MCF 10A (cell line): ENCODE results near the gene TENT4B. TPM values are rescaled to one million over a fixed set of nuclear protein-coding genes. Genes with fewer than 3 reads are reported as not detected.

Experiments
- BruUV-seq: library from RNA; stranded (reverse); fragments of 400-500 nt; replicated peaks from 2 replicates; lab custom pipeline; 2021; lab: Mats Ljungman, UMichigan
- CTCF ChIA-PET: fragments of 300-600 bp; sonication (Branson Sonifier 250); formaldehyde crosslinking; extraction: SDS; loops from one replicate; lab custom pipeline; 2021; ENCODE audit warnings: antibody characterized with exemption, inconsistent platforms; lab: Yijun Ruan, JAX
- POLR2A ChIA-PET: fragments of 300-600, 350-650 bp; sonication (Branson Sonifier 250); formaldehyde crosslinking; extraction: SDS; loops from one replicate; lab custom pipeline; 2020; ENCODE audit warnings: antibody characterized with exemption, inconsistent platforms; lab: Yijun Ruan, JAX
- DNase-seq: peaks from one replicate; pipeline ENCODE4 v3.0.0-alpha.2; 2018; ENCODE audit not compliant: unreplicated experiment
- H3K27ac Mint-ChIP-seq: one replicate; pipeline ENCODE4 v1.8.0; 2022; ENCODE audit warnings: mild to moderate bottlenecking, low read depth, mixed read lengths; ENCODE audit not compliant: unreplicated experiment
- H3K27me3 Mint-ChIP-seq: one replicate; pipeline ENCODE4 v1.8.0; 2022; ENCODE audit warnings: mixed read lengths; ENCODE audit not compliant: insufficient read depth, unreplicated experiment
- H3K36me3 Mint-ChIP-seq: one replicate; pipeline ENCODE4 v1.8.0; 2022; ENCODE audit warnings: mild to moderate bottlenecking, moderate library complexity, mixed read lengths; ENCODE audit not compliant: insufficient read depth, unreplicated experiment
- H3K4me1 Mint-ChIP-seq: one replicate; pipeline ENCODE4 v1.8.0; 2022; ENCODE audit warnings: mixed read lengths; ENCODE audit not compliant: insufficient read depth, unreplicated experiment
- H3K4me3 Mint-ChIP-seq: one replicate; pipeline ENCODE4 v1.8.0; 2022; ENCODE audit warnings: mild to moderate bottlenecking, moderate library complexity, mixed read lengths; ENCODE audit not compliant: unreplicated experiment
- H3K9me3 Mint-ChIP-seq: one replicate; pipeline ENCODE4 v1.8.0; 2022; ENCODE audit warnings: mixed read lengths; ENCODE audit not compliant: unreplicated experiment
- intact Hi-C: fragments of 100-400 bp; cut with micrococcal nuclease; formaldehyde crosslinking; loops from 2 replicates; pipeline ENCODE4 v1.14.1; 2022
- total RNA-seq: library from RNA; stranded (reverse); gene quantifications from 2 replicates; pipeline ENCODE4 v1.2.3, GENCODE V29; 2022
- TF ChIP-seq, protein P1 (sequence below): fragments of 200-600 bp; IDR thresholded peaks from one replicate; pipeline ENCODE4 v1.8.0; 2022; ENCODE audit warnings: antibody characterized with exemption, mild to moderate bottlenecking; ENCODE audit not compliant: unreplicated experiment

The TENT4B gene
- total RNA-seq, 1 experiment from 2014 or later = 12.1 TPM

DNA sequence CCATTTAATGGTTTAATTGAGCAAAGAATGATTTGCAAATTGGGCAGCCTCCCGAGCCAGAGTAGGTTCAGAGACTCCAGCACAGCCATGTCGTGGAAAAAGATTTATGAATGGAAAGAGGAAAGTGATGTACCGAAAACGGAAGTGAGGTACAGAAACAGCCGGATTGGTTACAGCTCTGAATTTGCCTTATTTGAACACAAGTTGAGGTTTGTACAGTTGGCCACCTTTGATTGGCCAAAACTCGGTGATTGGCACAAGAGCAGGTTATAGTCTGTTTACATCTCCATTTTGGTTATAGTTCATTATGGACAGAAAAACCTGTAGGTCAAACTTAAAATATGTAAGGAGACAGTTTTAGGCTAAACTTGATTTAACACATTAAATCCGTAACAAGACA lies 44.5 kb downstream of the TENT4B start:
- intact Hi-C loops = no loop called here
- peaks cover 31% of the 10 kb centered on the region for H3K4me1 Mint-ChIP-seq
- no TSS peak for BruUV-seq
- CTCF ChIA-PET = interaction anchor here (0.6 to 1.2 kb wide), 3 partner anchors 15 to 790 kb away, joined by 3 to 7 read pairs (median 4); no protein-coding TSS in a partner anchor
- no peak overlapping the region for H3K4me3 Mint-ChIP-seq
- DNase-seq = no peak
- no peak overlapping the region for H3K27ac Mint-ChIP-seq
- H3K36me3 Mint-ChIP-seq = no peaks in the 10 kb centered on the region
- TF ChIP-seq, protein P1, sequence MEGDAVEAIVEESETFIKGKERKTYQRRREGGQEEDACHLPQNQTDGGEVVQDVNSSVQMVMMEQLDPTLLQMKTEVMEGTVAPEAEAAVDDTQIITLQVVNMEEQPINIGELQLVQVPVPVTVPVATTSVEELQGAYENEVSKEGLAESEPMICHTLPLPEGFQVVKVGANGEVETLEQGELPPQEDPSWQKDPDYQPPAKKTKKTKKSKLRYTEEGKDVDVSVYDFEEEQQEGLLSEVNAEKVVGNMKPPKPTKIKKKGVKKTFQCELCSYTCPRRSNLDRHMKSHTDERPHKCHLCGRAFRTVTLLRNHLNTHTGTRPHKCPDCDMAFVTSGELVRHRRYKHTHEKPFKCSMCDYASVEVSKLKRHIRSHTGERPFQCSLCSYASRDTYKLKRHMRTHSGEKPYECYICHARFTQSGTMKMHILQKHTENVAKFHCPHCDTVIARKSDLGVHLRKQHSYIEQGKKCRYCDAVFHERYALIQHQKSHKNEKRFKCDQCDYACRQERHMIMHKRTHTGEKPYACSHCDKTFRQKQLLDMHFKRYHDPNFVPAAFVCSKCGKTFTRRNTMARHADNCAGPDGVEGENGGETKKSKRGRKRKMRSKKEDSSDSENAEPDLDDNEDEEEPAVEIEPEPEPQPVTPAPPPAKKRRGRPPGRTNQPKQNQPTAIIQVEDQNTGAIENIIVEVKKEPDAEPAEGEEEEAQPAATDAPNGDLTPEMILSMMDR = no peak
- no peaks in the 10 kb centered on the region for H3K27me3 Mint-ChIP-seq
- POLR2A ChIA-PET = interaction anchor here (1.2 kb wide), 1 partner anchor 13 kb away, joined by 4 read pairs; no protein-coding TSS in a partner anchor
- H3K9me3 Mint-ChIP-seq = no peaks in the 10 kb centered on the region

DNA sequence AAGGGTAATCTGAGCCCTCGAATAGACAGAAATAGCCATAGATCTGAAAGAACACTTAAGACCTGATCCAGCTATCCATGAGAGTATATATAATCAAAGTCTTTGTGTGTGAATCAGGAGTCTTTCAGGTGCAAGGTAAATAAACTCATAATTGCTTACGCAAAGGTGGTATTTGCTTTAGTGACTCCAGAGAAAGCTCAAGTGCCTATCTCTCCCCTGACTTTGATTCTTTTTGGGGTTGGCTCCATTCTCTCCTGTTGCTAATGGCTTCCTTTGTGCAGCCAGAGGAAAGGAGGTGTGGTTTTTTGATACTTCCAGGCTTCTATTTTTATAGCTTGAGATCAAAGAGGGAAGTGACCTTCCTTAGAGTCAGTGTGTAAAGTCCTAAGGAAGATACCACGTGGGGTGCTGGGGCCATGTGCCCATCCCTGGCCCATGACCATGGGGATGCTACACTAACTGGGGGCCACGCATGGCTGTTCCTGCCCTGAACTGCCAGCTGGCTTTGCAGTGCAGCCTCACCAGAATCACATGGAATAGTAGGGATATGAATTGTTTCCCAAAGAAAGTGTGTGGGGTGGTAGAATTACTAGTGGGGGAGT lies 45.8 kb downstream of the TENT4B start:
- H3K36me3 Mint-ChIP-seq = no peaks in the 10 kb centered on the region
- ChIA-PET POLR2A (no interaction called here), CTCF (interaction anchor here (0.6 kb wide), 1 partner anchor 42 kb away, joined by 4 read pairs; no protein-coding TSS in a partner anchor)
- H3K4me3 Mint-ChIP-seq = no peak overlapping the region
- H3K27me3 Mint-ChIP-seq = no peaks in the 10 kb centered on the region
- H3K27ac Mint-ChIP-seq = no peak overlapping the region
- no peaks in the 10 kb centered on the region for H3K9me3 Mint-ChIP-seq
- TF ChIP-seq, protein P1 = no peak
- no TSS peak for BruUV-seq
- H3K4me1 Mint-ChIP-seq = peaks cover 32% of the 10 kb centered on the region
- intact Hi-C loops = no loop called here
- no peak for DNase-seq

DNA sequence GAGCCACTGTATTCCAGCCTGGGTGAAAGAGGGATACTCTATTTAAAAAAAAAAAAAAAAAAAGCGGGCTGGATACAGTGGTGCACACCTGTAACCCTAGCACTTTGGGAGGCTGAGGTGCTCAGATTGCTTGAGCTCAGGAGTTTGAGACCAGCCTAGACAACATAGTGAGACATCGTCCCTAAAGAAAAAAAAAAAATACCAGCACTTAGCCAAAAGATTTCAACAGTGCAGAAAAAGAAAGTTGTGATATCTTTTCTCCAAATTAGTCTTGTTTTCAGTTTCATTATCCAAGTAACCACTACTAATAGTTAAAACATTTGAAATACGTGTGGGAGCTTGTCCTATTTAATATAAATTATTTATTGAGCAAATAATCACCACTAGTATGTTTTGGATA lies 48.7 kb downstream of the TENT4B start:
- intact Hi-C loops = no loop called here
- Mint-ChIP-seq H3K27ac (peak overlapping the region; percentile 97), H3K27me3 (no peaks in the 10 kb centered on the region), H3K36me3 (no peaks in the 10 kb centered on the region), H3K4me1 (peaks cover 37% of the 10 kb centered on the region), H3K4me3 (no peak overlapping the region), H3K9me3 (no peaks in the 10 kb centered on the region)
- no TSS peak for BruUV-seq
- TF ChIP-seq, protein P1 = no peak
- ChIA-PET POLR2A (interaction anchor here (0.6 to 2.1 kb wide), 6 partner anchors 9 to 692 kb away, joined by 3 to 7 read pairs (median 4); no protein-coding TSS in a partner anchor), CTCF (interaction anchor here (0.6 to 1.1 kb wide), 6 partner anchors 9 to 470 kb away, joined by 3 to 6 read pairs (median 4); no protein-coding TSS in a partner anchor)
- DNase-seq = no peak

DNA sequence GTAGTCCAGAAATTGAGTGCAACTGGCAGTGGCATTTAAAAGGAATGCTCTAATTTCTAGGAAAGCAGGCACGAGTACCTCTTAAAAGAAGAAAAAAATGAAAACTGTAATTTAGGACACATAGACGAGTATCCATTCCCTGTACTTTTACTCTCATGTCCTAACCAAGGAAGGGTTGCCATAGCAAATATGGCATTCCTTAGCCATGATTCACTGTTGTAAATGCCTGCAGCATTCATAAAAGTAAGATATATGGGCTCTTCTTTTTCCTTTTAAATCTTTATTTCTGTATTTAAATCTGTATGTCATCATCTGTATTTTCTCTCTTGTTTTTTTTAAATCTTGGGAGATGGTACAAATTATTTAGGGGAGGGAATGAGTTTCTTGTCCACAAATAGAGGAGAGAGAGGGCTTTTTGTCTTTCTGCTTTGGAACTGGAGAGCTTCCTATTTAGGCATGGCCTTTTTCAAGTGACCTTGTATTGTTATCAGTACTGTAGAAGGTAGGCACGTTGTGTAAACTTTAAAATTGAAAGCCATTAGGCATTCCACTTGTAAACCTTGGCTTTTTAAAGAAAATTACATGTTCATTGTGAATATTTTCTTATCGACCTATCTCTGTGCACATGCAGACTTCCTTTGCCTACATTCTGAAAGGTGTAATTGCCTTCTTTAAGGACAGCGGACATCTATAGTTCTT lies 50.0 kb downstream of the TENT4B start:
- peak overlapping the region; percentile 8 for H3K4me3 Mint-ChIP-seq
- H3K27ac Mint-ChIP-seq = peak overlapping the region; percentile 97
- no peaks in the 10 kb centered on the region for H3K36me3 Mint-ChIP-seq
- TSS peak; percentile 90 for BruUV-seq
- ChIA-PET CTCF (interaction anchor here (0.7 to 1.7 kb wide), 3 partner anchors 51 to 178 kb away, joined by 3 to 6 read pairs (median 3); partner anchors contain the start of gene CNEP1R1), POLR2A (interaction anchor here (0.6 to 1.1 kb wide), 2 partner anchors 10 to 53 kb away, joined by 3 to 5 read pairs; no protein-coding TSS in a partner anchor)
- H3K27me3 Mint-ChIP-seq = no peaks in the 10 kb centered on the region
- TF ChIP-seq, protein P1 = no peak
- no peaks in the 10 kb centered on the region for H3K9me3 Mint-ChIP-seq
- DNase-seq = peak; percentile 73
- intact Hi-C loops = no loop called here
- H3K4me1 Mint-ChIP-seq = peaks cover 46% of the 10 kb centered on the region
